VCaP (cell line): ENCODE results near the gene ROBO2.

Experiments
- H3K27ac ChIP-seq: fragments of 450-650 bp; 2 replicates; pipeline ENCODE4 v1.5.1; 2017
- TF ChIP-seq, protein P1 (sequence below): fragments of 450-650 bp; conservative IDR thresholded peaks from 2 replicates; pipeline ENCODE4 v1.5.1; 2017; ENCODE audit warnings: mild to moderate bottlenecking, moderate library complexity

The ROBO2 gene

DNA sequence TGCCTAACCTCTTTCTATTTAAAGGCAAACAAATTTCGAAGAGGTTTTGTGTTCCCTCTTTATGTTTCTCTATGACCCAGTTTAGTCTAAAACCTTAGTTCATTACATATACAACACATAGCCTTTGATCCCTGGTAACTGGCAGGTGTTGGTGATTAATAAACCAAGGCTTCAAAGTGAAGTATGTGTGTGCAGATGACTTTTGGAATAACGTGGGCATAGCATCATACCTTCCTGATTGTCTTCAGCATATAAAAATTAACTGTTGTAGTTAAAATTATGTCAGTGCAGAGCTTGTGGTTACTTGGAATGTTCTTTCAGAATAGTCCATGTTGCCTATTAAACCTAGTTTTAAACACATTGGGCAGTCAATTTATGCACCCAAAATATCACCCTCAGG lies 608.3 kb downstream of the ROBO2 start:
- no peak overlapping the region for H3K27ac ChIP-seq
- TF ChIP-seq, protein P1, sequence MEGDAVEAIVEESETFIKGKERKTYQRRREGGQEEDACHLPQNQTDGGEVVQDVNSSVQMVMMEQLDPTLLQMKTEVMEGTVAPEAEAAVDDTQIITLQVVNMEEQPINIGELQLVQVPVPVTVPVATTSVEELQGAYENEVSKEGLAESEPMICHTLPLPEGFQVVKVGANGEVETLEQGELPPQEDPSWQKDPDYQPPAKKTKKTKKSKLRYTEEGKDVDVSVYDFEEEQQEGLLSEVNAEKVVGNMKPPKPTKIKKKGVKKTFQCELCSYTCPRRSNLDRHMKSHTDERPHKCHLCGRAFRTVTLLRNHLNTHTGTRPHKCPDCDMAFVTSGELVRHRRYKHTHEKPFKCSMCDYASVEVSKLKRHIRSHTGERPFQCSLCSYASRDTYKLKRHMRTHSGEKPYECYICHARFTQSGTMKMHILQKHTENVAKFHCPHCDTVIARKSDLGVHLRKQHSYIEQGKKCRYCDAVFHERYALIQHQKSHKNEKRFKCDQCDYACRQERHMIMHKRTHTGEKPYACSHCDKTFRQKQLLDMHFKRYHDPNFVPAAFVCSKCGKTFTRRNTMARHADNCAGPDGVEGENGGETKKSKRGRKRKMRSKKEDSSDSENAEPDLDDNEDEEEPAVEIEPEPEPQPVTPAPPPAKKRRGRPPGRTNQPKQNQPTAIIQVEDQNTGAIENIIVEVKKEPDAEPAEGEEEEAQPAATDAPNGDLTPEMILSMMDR: no peak

DNA sequence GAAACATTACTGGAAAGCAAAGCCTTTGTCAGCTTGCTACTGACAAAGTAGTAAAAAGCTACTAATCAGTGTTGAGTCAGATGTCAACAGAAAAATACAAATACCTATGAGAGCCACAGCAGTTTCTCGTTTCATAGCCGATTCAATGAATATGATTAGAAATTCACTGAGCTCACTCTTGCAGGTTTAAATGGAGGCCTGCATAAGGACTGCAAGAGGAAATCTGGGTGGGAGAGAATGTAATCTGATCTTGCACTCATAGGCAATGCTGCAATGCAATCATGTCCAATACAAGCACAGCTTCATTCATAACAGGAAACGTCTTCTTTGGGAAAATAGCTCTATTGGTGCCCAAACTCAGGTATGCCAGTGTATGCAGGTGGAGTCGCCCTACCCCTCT lies 608.8 kb downstream of the ROBO2 start:
- TF ChIP-seq, protein P1: no peak
- no peak overlapping the region for H3K27ac ChIP-seq

DNA sequence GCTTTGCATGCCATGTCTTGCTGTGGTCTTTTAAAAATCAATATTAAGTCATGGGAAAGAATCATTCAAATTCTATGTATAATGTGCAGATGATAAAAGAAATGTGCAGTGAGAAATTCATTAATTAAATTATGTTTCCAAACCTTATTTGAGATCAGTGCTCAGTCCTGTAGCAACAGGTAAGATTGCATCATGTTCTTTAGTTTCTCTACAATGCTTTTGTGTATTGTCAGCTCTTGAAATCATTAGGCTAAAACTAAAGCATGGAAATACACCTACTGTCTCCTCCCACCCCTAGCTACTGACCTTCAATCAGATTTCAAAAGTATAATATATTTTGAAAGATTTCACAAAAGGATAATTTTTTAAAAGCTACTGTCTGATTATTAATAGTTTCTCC lies 612.7 kb downstream of the ROBO2 start:
- no peak overlapping the region for H3K27ac ChIP-seq
- TF ChIP-seq, protein P1: no peak

DNA sequence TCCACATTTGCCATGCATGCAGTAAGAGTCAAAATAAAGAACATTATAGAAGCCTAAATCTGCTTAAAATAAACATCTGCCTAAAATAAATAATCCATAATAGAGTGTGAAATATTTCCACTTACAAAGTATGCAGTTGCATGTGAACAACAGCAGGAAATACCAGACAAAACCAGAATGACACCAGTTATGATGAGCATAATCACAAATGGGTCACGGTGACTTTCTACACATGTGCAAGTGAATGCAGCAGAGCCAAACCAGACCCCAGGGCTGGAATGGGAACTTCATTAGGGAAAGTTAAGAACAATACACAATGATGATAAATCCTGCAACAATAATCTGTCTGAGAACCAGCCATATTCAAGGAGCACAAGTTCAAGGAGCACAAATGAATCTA lies 615.5 kb downstream of the ROBO2 start:
- H3K27ac ChIP-seq: no peak overlapping the region
- TF ChIP-seq, protein P1: no peak

DNA sequence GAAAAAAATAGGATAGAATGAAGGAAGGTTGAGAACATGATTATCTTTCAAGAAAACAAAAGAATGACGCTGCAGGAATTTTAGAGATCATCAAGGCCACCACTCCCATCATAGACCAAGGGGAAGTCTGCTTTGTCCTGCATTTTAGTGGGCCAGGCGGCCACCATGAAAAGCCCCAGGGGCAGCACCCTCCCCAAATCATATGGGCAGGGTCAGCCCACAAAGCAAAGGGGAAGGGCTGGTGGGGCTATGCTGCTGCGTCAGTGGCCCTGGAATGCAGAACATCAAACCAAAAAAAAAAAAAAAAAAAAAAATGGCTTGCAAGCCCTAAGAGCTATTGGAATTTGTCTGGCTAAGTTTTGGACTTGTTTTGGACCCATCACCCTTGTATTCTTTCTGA lies 620.8 kb downstream of the ROBO2 start:
- H3K27ac ChIP-seq: no peak overlapping the region
- TF ChIP-seq, protein P1: no peak

DNA sequence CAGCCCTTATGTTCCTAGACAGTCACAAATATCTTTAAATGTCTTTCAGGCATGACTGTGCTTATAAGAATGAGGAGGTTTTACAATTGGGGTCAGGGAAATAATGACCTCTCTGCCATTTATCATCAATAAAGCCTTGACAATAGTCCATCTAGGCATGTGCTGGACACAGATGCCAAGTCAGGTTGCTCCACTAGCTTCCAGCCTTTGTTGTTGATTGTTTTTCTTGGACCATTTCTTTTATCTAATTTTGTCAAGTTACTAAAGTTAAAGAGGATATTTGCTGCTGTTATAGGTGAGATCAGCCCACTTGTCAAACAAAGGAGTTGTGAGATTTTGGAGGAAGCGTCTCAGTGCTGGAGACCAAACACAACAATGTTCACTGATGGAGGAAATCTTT lies 628.0 kb downstream of the ROBO2 start:
- TF ChIP-seq, protein P1: no peak

DNA sequence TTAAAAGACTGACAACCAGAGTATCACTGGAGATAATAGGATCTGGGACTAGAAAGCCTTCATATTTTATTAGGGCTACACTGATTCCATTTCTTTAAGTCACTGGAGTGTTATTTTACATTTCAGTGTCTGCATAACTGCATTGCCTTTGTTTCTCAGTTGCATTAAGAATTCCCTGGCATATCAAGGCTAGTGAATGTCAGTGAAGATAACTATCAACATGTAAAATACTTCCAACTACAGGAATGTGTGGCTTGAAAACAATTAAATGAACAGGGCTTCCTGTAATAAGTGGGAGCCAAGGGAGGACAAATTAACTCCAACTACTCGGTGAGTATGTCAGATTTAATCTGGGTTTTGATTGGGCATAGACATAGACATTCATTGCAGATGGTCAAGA lies 628.5 kb downstream of the ROBO2 start:
- TF ChIP-seq, protein P1: no peak
- H3K27ac ChIP-seq: no peak overlapping the region

More for the DNA sequence above, 628.0 kb downstream of the ROBO2 start:
- H3K27ac ChIP-seq: no peak overlapping the region

DNA sequence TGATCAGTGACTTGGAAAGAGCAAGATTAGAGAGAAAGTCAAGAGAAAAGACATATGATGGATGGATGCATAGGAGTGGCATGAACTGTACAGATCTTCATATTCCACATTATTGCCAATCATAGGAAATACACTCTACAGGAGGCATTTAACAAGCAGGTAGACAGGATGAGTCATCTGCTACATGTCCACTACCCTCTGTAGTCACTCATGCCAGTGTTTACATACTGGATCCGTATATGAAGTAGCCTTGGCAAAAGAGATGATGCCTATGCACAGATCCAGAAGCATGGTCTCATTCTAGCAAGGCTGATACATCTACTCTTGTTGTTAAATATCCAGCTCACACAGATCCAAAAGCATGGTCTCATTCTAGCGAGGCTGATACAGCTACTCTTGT lies 632.1 kb downstream of the ROBO2 start:
- TF ChIP-seq, protein P1: no peak
- no peak overlapping the region for H3K27ac ChIP-seq
